ENCODE results near the gene SORL1-AS1.

Gene SORL1-AS1

GRCh38 chr11:121451178-121451985, 1.4 kb downstream of the SORL1-AS1 start:
- peak overlapping the region; percentile 52 to 79 (median 67) for H3K27ac ChIP-seq
- no peaks in the 10 kb centered on the region for H3K27me3 ChIP-seq
- ATAC-seq (peak; percentile 27), DNase-seq (peak in 3 of 4 donors; percentile 20 to 34 (median 24))
- no peaks in the 10 kb centered on the region for H3K9me3 ChIP-seq
- peak overlapping the region in 1 of 2 donors; percentile 25 for H3K4me3 ChIP-seq
- intact Hi-C loops (cut with DNase I) = no loop called here
- peaks cover 5% of the 10 kb centered on the region for H3K4me1 ChIP-seq
- TF ChIP-seq POLR2A (IDR thresholded peaks at IDR 0.05) = no peak
- no peak for TF ChIP-seq CTCF (IDR thresholded peaks at IDR 0.05)
- WGBS, 2 donors = 25 to 47% methylated on average over 7 to 22 of the region's 22 CpGs
- no peaks in the 10 kb centered on the region for H3K36me3 ChIP-seq (replicated peaks in 1 of 2; ENCODE audit: insufficient read depth in 1 of 2, low read depth in 2 of 2)

GRCh38 chr11:121450401-121450800, 2.4 kb downstream of the SORL1-AS1 start:
- no peak overlapping the region for H3K4me3 ChIP-seq
- DNase-seq (no peak), ATAC-seq (no peak)
- H3K36me3 ChIP-seq (replicated peaks in 1 of 2; ENCODE audit: insufficient read depth in 1 of 2, low read depth in 2 of 2) = no peaks in the 10 kb centered on the region
- TF ChIP-seq POLR2A (IDR thresholded peaks at IDR 0.05) (no peak), CTCF (IDR thresholded peaks at IDR 0.05) (no peak)
- H3K9me3 ChIP-seq = no peaks in the 10 kb centered on the region
- no peaks in the 10 kb centered on the region for H3K27me3 ChIP-seq
- WGBS, 2 donors = 60 to 72% methylated on average over 1 of the region's 1 CpG
- no peak overlapping the region for H3K27ac ChIP-seq
- intact Hi-C loops (cut with DNase I) = no loop called here
- peaks cover 5% of the 10 kb centered on the region for H3K4me1 ChIP-seq

GRCh38 chr11:121449626-121450025, 3.1 kb downstream of the SORL1-AS1 start:
- no peaks in the 10 kb centered on the region for H3K36me3 ChIP-seq (replicated peaks in 1 of 2; ENCODE audit: insufficient read depth in 1 of 2, low read depth in 2 of 2)
- intact Hi-C loops (cut with DNase I) = no loop called here
- ATAC-seq (no peak), DNase-seq (no peak)
- H3K27ac ChIP-seq = no peak overlapping the region
- no peak overlapping the region for H3K4me3 ChIP-seq
- 70 to 92% methylated on average over 2 of the region's 2 CpGs for whole genome bisulfite sequencing, 2 donors
- no peaks in the 10 kb centered on the region for H3K9me3 ChIP-seq
- TF ChIP-seq CTCF (IDR thresholded peaks at IDR 0.05) = no peak
- no peak for TF ChIP-seq POLR2A (IDR thresholded peaks at IDR 0.05)
- no peaks in the 10 kb centered on the region for H3K27me3 ChIP-seq
- peaks cover 5% of the 10 kb centered on the region for H3K4me1 ChIP-seq

GRCh38 chr11:121449123-121449522, 3.6 kb downstream of the SORL1-AS1 start:
- intact Hi-C loops (cut with DNase I) = no loop called here
- no peak for TF ChIP-seq POLR2A (IDR thresholded peaks at IDR 0.05)
- TF ChIP-seq CTCF (IDR thresholded peaks at IDR 0.05) = no peak

More at GRCh38 chr11:121449123-121449522, 3.6 kb downstream of the SORL1-AS1 start:
- no peaks in the 10 kb centered on the region for H3K9me3 ChIP-seq
- 80 to 85% methylated on average over 4 of the region's 4 CpGs for WGBS, 2 donors
- DNase-seq = no peak
- H3K4me1 ChIP-seq = peaks cover 5% of the 10 kb centered on the region
- no peak overlapping the region for H3K4me3 ChIP-seq
- H3K36me3 ChIP-seq (replicated peaks in 1 of 2; ENCODE audit: insufficient read depth in 1 of 2, low read depth in 2 of 2) = no peaks in the 10 kb centered on the region
- no peak for ATAC-seq
- H3K27ac ChIP-seq = peak overlapping the region in 1 of 4 donors; percentile 28
- no peaks in the 10 kb centered on the region for H3K27me3 ChIP-seq
